Measurements from ENCODE around the gene SCGB1D1. TPM values are rescaled to one million over a fixed set of nuclear protein-coding genes. Genes with fewer than 3 reads are reported as not detected.

Gene SCGB1D1, protein sequence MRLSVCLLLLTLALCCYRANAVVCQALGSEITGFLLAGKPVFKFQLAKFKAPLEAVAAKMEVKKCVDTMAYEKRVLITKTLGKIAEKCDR
- total RNA-seq = not detected

- no peak for DNase-seq
These were observed at the start of gene SCGB1D1 for GRCh38 chr11:62190011-62190410. SCGB1D1 (plus strand) TSS chr11:62190216; CDS start chr11:62190285, 69 bp downstream.

DNA sequence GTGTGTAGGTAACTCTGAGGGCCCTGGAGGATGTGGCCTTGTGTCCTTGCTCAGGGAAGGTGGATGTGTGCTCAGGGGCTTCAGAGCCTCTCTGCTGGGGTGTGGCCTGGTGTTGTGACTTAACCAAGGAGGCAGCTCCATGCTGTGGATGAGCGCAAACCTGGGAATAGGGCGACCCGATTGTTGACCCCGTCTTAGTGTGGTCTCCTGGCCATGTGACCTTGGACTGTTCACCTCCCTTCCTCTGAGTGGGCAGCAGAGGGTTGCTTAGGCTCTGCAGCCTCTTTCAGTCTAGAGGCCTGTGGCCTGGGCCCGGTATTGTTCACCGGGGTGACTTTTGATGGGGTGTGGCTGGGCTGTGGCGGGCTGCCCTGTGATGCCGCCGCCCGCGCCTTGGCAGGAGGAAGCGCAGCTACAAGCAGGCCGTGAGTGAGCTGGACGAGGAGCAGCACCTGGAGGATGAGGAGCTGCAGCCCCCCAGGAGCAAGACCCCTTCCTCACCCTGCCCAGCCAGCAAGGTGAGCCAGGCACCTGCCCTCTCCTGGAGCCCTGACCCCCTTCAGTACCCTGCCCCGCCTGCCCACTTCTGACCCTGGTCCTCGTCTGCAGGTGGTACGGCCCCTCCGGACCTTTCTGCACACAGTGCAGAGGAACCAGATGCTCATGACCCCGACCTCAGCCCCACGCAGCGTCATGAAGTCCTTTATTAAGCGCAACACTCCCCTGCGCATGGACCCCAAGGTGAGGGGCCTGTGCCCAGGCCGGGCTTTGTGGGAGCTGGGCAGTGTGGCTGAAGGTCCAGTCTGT, 49.5 kb upstream of the SCGB1D1 start:
- DNase-seq = no peak

- no peak for DNase-seq
These were observed 48.6 kb upstream of the SCGB1D1 start for GRCh38 chr11:62141111-62142042.

DNA sequence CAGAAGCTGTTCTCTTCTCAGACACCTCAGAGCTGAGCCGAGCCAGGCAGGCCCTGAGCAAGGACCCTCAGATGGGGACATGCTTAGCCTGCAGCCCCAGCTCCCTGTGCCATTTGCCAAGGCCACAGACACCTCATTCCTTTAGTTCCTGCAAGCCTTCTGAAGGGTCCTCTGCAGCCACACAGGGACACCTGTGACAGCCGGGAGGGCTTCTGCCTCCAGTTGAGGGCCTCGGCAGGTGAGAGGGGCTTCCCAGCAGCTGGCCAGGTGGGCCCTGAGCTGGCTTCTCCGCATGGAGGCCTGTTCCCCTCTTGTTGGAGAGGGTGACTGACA, 48.0 kb upstream of the SCGB1D1 start:
- DNase-seq = no peak

DNA sequence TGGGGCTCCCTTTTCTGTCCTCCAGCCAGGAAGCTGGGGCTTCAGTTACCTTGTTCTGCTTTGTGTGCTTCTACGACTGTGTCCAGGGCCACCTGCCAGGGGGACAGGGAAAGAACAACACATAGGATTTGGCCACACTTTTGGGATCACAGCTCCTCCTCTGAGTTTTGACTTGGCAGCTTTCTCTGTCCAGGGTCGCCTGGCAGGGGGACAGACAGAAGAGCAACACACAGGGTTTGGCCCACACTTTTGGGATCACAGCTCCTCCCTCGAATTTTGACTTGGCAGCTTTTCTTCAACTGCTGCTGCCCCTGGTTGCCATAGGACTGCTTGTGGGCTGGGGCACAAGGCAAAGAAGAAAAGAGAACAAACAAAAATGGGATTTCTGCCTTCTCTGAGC, 47.1 kb upstream of the SCGB1D1 start:
- DNase-seq = no peak

DNA sequence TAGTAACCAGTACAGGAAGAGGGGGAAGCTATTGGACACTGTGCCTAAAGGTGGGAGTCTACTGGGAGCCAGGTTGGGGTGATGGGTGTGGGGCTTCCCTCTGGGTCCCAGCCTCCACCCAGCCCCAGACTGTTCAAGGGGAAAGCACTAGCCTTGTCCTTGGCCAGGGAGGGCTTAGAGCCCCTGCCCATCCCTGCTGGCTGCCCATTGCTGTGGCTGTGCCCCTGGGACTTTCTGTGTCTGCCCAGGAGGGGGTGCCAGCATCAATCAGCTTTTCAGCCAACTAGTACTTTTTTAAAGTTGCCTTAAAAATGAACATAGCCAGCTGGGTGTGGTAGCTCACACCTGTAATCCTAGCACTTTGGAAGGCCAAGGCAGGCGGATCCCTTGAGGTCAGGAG, 46.3 kb upstream of the SCGB1D1 start:
- no peak for DNase-seq

DNA sequence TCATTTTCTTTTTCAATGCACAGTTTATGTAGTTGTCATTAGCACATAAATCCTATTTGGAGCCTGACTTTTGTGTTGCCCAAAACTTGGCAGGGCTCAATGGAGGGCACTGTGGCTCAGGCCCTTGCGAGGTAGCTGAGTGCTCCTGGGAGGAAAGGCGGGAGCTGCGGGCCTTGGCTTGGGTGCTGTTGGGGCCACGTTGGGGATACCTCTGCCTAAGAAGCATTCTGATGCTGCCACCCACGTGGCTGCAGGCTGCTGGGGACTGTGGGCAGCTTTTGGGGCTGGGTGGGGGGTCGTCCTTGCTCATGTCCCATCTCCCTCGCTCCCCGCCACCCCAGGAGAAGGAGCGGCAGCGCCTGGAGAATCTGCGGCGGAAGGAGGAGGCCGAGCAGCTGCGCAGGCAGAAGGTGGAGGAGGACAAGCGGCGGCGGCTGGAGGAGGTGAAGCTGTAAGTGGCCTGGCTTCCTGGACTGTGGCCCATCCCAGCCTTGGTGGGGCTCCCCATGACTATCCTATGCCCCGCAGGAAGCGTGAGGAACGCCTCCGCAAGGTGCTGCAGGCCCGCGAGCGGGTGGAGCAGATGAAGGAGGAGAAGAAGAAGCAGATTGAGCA, 45.3 kb upstream of the SCGB1D1 start:
- DNase-seq = no peak

GRCh38 chr11:62145261-62145871, 44.6 kb upstream of the SCGB1D1 start:
- DNase-seq = no peak

DNA sequence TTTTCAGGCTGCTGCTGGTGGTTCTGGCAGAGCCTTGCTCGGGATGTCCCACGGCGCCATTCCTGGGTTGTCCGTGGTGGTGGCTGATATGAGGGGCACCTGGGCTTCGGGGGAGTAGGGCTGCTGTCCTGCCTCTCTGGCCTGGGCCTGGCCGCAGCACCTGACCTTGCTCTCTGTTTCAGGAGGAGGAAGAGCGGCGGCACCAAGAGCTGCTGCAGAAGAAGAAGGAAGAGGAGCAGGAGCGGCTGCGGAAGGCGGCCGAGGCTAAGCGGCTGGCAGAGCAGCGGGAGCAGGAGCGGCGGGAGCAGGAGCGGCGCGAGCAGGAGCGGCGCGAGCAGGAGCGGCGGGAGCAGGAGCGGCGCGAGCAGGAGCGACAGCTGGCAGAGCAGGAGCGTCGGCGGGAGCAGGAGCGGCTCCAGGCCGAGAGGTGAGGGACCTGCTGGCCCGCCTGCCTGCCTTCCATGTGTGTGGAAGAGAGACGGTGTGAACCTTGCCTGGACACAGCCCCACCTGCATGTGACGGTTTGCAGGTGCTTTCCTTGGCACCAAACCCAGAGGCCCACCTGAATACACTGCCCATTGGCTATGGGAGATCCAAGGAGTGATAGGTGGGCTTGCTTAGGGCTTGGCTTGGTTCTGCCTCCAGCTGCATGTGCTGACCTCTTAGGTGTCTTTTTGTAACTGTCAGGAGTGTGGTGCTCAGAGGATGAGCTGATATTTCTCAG, 43.4 kb upstream of the SCGB1D1 start:
- no peak for DNase-seq

DNA sequence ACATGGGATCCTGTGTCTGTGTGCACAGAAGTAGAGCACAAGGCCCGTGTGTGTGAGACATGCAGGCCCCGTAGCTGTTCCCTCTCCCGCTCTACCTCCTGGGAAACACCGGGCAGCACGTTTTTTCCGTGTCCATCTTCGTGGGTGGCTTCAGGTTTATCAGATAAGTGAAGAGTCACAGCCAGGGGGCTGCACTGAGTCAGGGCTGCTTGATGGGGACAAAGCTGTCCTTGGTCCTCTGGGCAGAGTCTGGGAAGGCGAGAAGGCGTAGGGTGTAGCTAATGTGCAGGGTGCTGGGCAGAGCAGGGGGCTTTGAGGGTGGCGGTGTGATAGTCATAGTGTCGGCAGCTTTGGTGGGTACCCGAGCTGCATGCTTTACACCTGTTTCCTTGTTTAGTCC, 42.5 kb upstream of the SCGB1D1 start:
- DNase-seq = no peak

GRCh38 chr11:62148271-62148980, 41.6 kb upstream of the SCGB1D1 start:
- DNase-seq = no peak

DNA sequence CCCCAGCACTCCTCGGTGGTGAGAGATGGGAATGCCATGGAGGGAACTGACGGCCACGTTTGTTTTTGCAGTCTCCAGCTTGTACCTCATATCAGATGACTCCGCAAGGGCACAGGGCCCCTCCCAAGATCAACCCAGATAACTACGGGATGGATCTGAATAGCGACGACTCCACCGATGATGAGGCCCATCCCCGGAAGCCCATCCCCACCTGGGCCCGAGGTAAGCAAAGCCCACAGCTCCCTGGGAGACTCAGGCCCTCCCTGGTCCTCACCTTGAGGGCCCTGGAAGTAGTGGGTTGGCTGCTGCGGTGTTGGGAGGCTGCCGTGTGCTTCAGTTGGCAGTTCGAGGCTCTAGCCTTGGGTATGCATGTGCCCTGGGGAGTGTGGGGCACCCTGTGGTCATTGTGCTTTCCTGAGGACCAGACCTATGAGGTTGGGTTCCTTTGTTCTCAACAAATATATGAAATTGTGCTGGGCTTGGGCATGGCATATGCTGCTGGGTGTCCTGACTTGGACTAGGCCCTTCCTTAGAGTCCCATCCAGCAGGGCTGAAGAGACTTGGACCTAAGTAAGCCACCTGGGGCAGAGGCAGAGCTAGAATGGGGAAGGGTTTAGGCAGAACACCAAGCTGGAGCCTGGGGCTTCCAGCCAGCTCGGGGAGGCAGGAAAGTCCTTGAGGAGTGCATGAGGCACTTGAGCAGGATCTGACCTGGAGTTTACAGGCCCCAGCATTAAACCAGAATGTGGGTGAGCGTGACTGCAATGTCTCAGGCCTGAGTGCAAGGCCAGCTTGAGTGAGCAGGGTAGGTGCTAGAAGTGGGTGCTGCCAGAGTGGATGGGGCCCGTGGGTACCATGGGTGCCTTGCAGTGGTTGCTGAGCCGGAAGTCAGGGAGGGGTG, 39.8 kb upstream of the SCGB1D1 start:
- DNase-seq = no peak

GRCh38 chr11:62150887-62151736, 38.9 kb upstream of the SCGB1D1 start:
- DNase-seq = no peak

DNA sequence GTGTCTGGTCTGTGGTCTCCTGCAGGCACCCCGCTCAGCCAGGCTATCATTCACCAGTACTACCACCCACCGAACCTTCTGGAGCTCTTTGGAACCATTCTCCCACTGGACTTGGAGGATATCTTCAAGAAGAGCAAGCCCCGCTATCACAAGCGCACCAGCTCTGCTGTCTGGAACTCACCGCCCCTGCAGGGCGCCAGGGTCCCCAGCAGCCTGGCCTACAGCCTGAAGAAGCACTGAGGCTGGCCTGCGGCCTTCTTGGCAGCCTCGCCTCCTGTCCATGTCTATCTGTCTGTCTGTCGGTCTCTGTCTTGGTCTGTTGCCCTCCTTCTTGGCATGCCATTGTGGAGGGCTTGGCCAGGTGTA, 38.3 kb upstream of the SCGB1D1 start:
- no peak for DNase-seq

GRCh38 chr11:62152245-62153086, 37.5 kb upstream of the SCGB1D1 start:
- no peak for DNase-seq

DNA sequence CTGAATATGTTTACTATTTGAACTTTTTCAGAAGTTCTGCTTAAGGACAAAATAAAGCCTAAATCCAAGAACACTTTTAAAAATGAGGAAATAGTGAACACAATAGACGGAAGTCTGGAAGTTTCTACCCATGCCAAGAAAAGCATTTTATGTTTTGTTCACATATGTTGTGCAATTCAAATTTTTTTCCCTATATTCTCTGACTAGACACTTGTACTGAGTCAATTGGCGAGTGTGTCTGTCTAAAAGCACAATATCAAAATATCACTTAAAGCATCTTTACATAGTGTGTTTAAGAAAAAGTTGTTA, 37.0 kb upstream of the SCGB1D1 start:
- no peak for DNase-seq

DNA sequence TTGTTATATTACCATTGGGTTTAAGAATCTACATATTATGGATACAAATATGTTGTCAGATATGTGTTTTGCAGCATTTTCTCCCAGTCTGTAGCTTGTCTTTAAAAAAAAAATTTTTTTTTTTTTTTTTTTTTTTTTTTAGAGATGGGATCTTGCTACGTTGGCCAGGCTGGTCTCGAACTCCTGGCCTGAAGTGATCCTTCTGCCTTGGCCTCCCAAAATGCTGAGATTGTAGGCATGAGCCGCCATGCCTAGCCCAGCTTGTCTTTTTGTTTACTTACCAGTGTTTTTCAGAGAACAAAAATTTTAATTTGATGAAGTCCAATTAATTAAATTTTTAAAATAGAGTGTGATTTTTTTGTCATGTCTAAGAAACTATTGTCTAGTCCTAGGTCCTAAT, 36.4 kb upstream of the SCGB1D1 start:
- no peak for DNase-seq

GRCh38 chr11:62157603-62158002, 32.4 kb upstream of the SCGB1D1 start:
- DNase-seq = no peak
